GM13977 (cell line): ENCODE results near the gene TMCO6.
"Not testable (repeated sequence)": the region's sequence is repeated elsewhere in the genome, so short reads cannot be mapped to it uniquely, and the experiment has no call there.

Experiments
- DNase-seq: peaks from one replicate; pipeline ENCODE4 v3.0.0; 2012; ENCODE audit warnings: low spot score
- CTCF ChIP-seq: IDR thresholded peaks from 2 replicates; pipeline ENCODE4 v1.5.1; 2012; ENCODE audit warnings: mild to moderate bottlenecking, control low read depth; ENCODE audit not compliant: insufficient read depth; ENCODE audit errors: extremely low read depth, missing control alignments
- in situ Hi-C: fragments of 300-500 bp; cut with MboI; formaldehyde crosslinking; loops from one replicate; pipeline ENCODE4 v1.12.0; 2022; ENCODE audit warnings: low sequenced_read_pairs, low pct_unique_long_range_greater_than_20kb, mixed read lengths, inconsistent platforms; ENCODE audit not compliant: unreplicated experiment

The TMCO6 gene

GRCh38 chr5:140633021-140633471, 6.2 kb upstream of the TMCO6 start, which contains the start of gene CD14:
Gene CD14 (minus strand): TSS chr5:140633175. CDS start chr5:140633071, 104 bp downstream.
- in situ Hi-C loops, result loop anchor here (10.0 kb wide), 1 partner anchor 258 kb away; no protein-coding TSS in a partner anchor
- TF ChIP-seq CTCF, result no peak
- peak; percentile 15 for DNase-seq

- in situ Hi-C loops, result loop anchor here (10.0 kb wide), 1 partner anchor 259 kb away; no protein-coding TSS in a partner anchor
- no peak for TF ChIP-seq CTCF
- no peak for DNase-seq
Measured at GRCh38 chr5:140633501-140633900, 5.8 kb upstream of the TMCO6 start.

- in situ Hi-C loops, result loop anchor here (10.0 kb wide), 1 partner anchor 259 kb away; no protein-coding TSS in a partner anchor
- TF ChIP-seq CTCF, result no peak
- no peak for DNase-seq
Measured at GRCh38 chr5:140634103-140634502, 5.1 kb upstream of the TMCO6 start.

GRCh38 chr5:140635291-140636257, 3.7 kb upstream of the TMCO6 start:
- in situ Hi-C loops, result loop anchor here (10.0 kb wide), 1 partner anchor 261 kb away; no protein-coding TSS in a partner anchor
- TF ChIP-seq CTCF, result no peak
- DNase-seq, result no peak

- in situ Hi-C loops, result loop anchor here (10.0 kb wide), 1 partner anchor 263 kb away; no protein-coding TSS in a partner anchor
- no peak for TF ChIP-seq CTCF
- no peak for DNase-seq
Measured at GRCh38 chr5:140637371-140638100, 1.7 kb upstream of the TMCO6 start.

GRCh38 chr5:140638898-140639147, 428 bp upstream of the TMCO6 start:
- not testable (repeated sequence) for DNase-seq
- in situ Hi-C loops, result loop anchor here (10.0 kb wide), 1 partner anchor 264 kb away; no protein-coding TSS in a partner anchor
